Measurements from ENCODE around the gene OR6B1. TPM values are rescaled to one million over a fixed set of nuclear protein-coding genes. Genes with fewer than 3 reads are reported as not detected.

OR6B1 gene
- total and polyA plus RNA-seq, 2 of the 8 experiments (the other 6 are each of a cell fraction or from before 2014, with no cell fraction given) = not detected

DNA sequence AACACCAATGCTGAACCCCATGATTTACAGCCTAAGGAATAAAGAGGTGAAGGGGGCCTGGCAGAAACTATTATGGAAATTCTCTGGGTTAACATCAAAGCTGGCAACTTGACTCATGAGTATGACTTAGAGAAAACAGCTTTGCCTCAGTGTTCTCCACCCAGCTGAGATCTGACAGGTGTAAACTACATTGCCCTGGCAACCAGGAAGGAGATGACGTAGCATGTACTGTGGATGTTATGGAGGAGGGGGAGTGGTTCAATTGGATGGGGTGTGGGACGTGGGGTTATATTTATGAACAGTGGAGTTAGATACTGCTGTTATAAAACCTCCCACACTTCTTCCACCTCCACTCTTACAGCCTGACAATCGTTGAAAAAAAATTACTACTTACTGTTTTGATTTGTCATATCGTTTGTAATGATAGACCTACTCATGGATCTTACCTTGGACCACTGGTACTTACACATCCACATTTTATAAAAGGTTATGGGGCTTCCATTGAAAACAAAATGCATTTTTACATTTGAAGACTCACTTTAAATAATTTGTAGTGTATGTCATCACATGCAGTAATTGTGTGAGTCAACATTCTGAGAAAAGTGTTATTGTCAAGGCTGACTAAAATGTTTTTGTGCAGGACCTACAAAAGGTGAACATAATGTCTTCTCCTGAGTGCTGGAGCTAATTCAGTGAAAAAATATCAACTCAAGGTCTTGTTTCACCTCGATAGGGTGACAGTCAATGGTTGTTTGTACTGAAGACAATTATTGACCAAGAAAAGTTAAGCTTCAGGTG lies 39.1 kb upstream of the OR6B1 start (continued):
- TF ChIP-seq CHD7 (IDR thresholded peaks at IDR 0.05; ENCODE audit: insufficient replicate concordance, low read length) (no peak), SUZ12 (IDR thresholded peaks at IDR 0.05; ENCODE audit: low read length) (no peak), POU5F1 (IDR thresholded peaks at IDR 0.05; ENCODE audit: low read depth, low read length) (no peak)

Measured in H1 (cell line).